HTR-8/SVneo (cell line): Measurements from ENCODE around the gene RGS6.
A peak's percentile ranks its signal among the peaks of the same experiment; 100 is the strongest.

Source experiments
- DNase-seq: peaks from one replicate; pipeline ENCODE4 v3.0.0; 2011; ENCODE audit warnings: low spot score, mixed read lengths; ENCODE audit not compliant: insufficient read length
- FAIRE-seq: peaks from 2 replicates; lab custom pipeline; 2011; peaks lifted over from hg19 to GRCh38; lab: Jason Lieb, UNC

The RGS6 gene

DNA sequence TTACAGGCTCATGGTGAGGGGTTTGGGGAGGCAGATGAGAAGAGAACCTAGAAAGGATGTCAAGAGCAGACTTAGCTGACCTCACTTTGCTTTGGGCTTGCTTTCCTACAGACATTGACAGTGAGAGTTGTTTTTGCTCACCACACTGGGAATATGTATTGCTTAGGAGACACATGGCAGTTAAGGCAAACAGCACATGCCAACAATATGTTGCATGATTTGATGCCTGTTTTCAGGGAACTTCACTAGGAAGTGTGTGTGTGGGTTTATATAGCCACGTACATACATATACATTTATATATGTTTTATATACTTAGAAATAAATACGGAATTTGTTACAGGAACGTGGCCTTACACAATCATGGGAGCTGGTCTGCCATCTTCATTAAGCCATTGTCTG lies 346.1 kb downstream of the RGS6 start:
- peak; percentile 87 for FAIRE-seq
- DNase-seq, result no peak

DNA sequence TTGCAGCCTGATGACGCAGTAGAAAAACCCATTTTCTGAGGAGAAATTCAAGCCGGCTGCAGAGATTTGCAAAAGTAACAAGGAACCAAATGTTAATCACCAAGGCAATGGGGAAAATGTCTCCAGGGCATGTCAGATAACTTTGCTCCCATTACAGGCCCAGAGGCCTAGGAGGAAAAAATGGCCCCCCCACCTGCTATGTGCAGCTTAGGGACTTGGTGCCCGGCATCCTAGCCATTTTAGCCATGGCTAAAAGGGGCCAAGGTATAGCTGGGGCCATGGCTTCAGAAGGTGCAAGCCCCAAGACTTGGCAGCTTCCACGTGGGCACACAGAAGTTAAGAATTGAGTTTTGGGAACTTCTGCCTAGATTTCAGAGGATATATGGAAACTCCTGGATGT lies 351.9 kb downstream of the RGS6 start:
- DNase-seq (no peak), FAIRE-seq (no peak)

DNA sequence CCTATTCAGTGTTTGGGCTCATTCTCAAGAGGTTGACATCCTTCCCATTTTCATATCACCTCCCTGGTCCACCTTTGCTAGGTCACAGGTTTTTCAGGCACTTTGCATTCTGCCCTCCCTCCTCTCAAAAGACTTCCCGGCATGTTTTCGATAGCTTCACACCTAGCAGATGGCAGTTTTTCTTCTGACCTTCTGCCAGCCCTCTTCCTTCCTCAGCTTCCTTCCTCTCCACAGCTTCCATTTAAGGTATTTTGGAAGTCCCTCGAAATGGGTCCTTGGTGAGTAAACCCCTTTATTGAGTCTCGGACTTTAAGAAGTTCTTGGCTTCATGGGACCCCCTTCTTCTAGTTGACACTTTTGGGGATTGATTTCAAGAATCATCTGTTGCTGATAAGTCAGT lies 358.0 kb downstream of the RGS6 start:
- DNase-seq, result no peak
- no peak for FAIRE-seq

DNA sequence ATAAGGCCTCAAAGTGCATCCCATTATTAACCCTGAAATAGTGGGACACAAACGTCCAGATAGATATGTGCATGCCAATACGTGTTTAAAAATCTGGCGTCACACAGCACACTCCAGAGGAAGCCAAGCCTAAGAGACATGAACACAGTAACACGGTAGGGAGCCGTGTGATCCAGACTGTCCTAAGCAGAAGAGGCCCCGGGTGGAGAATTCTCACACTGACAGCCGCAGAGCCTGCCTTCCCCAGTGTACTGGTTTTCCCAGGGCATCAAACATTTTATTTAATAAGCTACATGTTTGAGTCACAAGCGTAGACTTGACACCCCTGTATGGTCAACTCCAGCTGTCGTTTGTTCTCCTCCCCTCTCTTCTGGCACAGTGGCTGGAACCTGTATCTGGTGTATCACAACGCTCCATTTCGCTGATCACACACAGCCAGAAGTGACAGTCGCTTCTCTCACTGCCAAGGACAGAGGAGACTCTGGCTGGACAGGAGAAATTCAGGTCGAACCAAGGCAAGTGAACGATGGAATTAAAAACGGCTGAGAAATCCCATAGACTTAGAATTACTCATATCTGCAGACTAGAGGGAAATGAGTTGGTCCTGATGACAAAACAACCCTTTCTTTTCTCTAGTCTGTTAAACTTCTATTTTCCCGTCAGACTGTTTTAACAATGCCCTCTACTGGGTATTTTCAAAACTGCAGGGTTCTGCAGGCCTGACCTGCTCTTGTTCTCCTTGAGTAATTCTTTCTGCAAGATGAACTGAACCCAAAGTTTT lies 359.9 kb downstream of the RGS6 start:
- DNase-seq, result peak; percentile 65
- no peak for FAIRE-seq

DNA sequence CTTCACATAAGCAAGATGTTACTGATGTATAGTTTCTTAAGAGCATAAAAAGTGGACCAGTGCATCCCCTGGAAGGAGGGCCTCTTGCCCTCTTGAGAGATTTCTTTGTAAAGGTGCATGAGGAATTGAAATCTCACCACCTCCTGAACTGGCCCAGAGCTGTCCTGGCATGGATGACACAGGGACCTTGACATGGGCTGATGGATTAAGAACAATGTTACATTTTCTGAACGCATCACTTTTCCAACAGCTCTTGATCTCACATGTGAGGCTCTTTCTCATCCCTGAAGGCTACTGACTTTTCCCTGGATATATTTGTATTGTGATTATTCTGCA lies 360.4 kb downstream of the RGS6 start:
- FAIRE-seq (no peak), DNase-seq (no peak)

DNA sequence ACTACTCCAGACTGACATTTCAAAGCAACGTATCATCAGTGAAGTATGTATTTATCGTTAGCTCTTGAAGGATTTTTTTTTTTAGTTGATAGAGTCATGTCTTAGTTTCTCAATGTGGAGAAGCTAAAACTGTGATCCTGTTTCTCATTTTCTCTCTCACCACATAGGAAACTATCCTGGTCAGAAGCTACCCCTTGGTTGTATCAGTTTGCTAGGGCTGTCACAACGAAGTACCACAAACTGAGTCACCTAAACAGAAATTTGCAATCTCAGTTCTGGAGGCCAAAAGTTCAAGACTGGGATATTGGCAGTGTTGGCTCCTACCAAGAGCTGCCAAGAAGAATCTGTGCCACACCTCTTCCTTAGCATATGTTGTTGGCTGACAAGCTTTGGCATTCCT lies 369.1 kb downstream of the RGS6 start:
- FAIRE-seq (no peak), DNase-seq (no peak)

DNA sequence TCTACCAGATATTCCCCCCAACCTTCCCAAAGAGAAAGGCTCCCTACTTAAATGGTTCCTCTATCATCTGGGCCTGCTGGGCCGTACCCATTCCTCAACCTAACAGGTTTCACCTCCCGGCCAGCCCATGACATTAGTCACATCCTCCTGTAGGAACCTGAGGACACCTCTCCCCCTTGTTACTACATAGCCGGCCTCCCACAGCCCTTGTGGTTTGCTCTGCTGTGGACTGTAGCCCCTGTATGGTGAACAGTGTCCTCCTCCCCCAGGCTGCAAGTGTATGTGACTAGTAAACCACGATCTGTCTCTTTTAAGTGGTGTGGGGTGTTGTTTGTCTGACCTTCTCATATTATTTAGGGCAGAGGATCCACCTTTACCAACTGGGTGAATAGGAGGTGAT lies 371.7 kb downstream of the RGS6 start:
- FAIRE-seq, result no peak
- no peak for DNase-seq

DNA sequence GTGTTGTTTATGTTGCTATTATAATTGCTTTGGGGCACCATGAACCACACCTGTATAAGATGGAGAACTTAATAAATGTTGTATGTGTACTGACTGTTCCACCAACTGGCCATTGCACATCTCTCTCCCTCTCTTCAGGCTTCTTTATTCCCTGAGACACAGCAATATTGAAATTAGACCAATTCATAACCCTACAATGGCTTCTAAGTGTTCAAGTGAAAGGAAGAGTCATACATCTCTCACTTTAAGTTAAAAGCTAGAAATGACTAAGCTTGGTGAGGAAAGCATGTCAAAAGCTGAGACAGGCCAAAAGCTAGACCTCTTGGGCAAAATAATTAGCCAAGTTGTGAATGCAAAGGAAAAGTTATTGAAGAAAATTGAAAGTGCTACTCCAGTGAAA lies 373.3 kb downstream of the RGS6 start:
- no peak for FAIRE-seq
- no peak for DNase-seq

DNA sequence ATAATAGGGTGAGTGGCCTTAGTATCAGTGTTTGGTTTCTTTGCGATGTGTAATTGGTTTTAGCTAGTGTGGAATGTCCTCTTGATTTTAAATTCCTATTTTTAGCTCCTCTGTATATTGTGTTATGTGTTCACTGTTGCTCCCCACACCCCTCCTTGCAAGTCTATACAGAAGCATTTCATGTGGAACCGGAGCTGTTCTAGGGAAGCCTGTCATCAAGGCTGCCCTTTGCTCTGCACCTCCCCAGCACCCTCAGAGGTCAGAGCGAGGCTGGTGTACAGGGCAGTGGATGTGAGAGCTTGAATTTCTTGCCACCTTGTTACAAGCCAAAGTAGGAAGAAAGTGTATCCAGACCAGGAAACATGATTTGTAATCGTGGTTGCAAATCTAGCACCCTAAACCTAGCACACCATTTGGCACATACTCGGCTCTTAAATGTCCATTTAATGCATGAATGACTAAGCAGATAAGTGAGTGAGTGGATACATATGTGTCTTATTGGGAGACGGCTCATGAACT lies 376.8 kb downstream of the RGS6 start:
- peak; percentile 55 for FAIRE-seq

DNA sequence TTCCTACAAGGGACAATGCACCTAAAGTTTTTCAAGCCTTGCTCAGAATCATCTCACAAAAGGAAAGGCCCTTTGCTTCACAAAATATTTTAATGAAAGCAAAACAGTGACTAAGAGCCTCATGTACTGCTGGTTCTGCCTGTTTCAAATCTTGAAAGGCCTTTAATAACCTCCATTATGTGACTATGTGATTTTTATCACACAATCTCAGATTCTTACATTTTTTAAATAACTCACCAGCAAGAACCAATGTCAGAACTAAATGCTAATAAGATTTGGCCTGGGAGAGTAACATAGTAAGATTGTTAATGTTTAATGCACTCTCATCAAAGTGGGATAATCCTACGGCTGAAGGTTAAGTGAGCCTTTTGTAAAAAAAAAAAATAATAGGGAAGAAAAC lies 378.9 kb downstream of the RGS6 start:
- no peak for DNase-seq

More for the DNA sequence above, 376.8 kb downstream of the RGS6 start:
- no peak for DNase-seq

DNA sequence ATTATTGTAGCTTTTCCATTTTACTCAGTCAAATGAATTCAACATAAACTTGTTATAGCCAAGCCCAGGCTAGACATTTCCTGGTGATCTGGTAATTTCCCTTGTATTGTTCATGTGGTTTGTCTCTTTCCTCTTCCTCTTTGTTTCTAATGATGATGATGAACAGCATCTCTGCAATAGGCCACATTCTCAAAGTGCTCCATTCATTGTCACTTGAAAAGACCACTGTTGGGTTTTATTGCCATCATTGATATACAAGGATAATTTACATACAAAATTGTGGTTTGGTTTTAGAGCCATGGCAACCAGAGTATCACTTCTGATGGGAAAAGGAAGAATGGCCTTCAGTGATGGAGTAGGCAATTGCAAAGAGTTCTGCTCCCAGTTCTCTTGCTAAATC lies 379.3 kb downstream of the RGS6 start:
- FAIRE-seq, result no peak
- DNase-seq, result no peak

More for the DNA sequence above, 378.9 kb downstream of the RGS6 start:
- FAIRE-seq, result no peak

DNA sequence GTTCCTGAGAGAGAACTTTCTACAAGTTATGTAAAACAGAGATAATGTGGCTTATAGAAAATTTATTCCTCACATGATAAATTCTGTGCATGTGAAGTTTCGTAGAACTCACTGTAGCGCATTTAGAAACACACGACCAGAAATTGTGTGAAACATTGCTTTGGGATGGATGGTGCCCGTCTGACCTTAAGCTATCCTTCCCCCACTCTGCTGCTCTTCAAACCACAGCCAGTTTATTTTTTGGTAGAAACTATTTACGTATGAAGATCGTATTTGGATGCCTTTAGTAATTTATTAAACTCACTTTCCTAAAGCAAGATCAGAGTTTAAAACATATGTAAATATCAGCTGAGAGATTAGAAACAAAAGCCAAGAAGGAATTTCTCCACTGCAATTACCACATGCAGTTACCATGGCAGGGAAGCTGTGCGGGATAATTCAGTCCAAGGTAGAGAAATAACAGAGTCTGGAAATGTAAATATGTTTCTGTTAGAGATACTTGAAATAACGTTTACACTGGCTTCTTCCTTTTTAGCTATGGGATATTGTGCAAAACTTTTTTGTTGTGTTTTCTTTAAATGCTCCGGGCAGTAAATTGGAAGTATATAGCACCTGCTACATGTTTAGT lies 382.7 kb downstream of the RGS6 start:
- no peak for DNase-seq
- FAIRE-seq, result no peak

DNA sequence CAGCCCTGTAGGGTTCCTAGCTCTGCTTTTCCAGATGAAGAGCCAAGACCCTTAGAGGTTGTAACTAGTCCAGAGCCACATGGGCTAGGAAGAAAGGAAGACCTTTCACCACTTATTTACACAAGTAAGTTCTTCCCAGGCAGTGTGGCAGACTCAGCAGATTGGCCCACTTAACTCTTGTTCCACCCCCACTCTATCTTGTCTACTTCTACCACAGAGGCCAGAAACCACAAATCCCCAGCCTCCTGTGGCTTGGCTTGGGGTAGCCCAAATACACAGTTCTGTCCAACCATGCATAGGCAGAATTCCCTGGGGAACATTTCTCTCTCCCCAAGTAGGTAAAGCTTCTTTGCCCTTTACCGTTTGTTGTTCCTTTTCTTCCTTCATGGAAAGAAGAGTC lies 383.5 kb downstream of the RGS6 start:
- peak; percentile 72 for FAIRE-seq

DNA sequence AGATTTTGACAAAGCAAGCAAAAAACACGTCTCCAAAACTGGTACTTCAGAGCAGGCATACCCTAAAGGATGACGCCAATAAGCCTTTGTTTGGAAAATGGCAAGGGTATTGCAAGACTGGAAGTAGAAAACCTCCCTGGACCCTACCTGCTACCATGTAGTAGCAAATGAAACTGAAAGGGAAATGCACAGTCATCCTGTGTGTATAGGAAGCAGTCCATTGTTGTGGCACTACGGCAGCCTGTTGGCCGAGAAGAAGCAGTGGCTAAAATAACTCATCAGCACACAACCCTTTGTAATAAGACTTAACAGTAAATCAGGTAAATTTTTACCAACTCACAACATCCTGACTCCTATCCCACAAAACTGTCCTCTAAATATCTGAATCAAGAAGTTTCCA lies 386.4 kb downstream of the RGS6 start:
- peak; percentile 52 for FAIRE-seq

More for the DNA sequence above, 383.5 kb downstream of the RGS6 start:
- DNase-seq, result no peak

DNA sequence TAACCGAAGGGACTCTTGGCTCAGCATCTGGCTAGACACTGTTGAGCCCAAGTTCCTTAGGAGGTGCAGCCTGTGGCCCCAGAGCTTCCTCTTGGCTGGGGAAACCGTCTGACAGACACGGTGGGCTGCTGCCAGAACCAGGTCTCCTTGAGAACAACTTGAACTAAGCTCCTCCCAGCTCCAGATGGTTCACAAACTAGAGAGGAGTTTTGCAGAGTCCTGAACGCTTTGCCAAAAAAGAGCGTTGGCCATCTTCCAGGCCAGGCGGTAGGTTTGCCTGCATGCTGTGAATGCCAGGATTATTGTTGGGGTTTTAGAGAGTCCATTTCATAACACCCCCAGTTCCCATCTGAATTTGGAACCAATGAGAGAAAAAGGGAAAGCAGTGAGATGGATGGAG lies 399.8 kb downstream of the RGS6 start:
- FAIRE-seq (no peak), DNase-seq (no peak)

More for the DNA sequence above, 386.4 kb downstream of the RGS6 start:
- DNase-seq, result peak; percentile 23

DNA sequence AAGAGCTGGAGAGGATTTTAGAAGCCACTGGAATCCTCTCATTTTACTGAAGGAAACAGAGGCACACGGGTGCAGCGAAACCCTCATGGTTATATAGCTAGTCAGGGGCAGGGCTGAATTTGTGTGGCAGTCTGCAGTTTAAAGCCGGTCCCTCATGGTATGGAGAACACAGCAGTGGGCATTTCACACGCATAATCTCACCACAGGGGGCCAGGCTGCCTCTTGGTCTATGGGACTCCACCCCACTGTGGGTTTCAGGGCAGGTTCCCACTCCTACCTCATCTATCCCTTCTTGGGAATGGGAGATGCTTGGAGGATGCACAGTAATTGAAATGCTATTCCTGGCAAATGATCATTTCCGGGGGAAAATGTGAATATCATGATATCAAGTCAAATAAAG lies 400.6 kb downstream of the RGS6 start:
- DNase-seq, result no peak

DNA sequence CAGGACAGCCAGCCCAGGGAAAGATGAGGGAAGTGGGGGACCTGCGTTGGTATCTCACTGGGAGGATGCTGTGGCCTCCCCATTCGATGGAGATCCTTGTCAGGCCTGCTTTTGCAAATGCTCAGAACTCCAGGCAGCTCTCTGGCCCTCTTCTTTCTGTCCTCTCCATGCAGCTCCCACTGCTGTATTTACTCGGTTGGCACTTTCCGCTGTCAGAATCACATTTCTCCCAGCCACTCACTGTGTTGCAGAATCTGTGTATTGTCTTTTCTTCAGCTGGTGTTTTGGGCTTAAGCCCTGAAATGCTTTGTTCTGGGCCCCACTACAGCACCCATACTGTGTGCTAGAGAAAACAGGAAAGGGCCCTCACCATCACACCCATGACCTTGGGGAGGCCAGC lies 401.1 kb downstream of the RGS6 start:
- DNase-seq, result no peak
- FAIRE-seq, result peak; percentile 16

More for the DNA sequence above, 400.6 kb downstream of the RGS6 start:
- FAIRE-seq, result no peak

DNA sequence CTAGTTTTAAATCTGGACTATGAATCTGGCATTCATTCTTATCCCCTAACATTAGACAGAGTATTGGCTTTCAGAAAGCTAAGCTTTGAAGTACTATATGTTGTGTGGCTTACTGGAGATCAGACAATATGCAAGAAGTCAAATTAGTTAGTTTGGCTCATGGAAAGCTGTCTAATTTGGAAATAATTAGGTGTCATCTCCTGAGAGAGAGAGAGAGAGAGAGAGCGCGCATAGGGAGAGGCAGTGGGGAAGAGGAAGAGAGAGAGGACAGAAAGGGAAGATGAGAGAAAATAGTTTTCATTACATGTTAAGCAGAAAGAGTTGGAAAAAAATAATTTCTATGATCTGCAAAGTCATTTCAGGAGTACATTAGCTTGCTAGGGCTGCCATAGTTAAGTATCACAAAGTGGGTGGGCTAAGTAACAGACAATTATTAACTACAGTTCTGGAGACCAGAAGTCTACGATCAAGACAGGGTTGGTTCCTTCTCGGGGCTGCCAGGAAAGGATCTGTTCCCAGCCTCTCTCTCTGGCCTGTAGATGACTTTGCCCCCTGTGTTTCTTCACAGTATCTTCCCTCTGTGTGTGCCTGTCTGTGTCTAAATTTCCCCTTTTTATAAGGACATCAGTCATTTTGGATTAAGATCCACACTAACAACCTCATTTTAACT lies 404.2 kb downstream of the RGS6 start:
- DNase-seq (no peak), FAIRE-seq (peak; percentile 31)

DNA sequence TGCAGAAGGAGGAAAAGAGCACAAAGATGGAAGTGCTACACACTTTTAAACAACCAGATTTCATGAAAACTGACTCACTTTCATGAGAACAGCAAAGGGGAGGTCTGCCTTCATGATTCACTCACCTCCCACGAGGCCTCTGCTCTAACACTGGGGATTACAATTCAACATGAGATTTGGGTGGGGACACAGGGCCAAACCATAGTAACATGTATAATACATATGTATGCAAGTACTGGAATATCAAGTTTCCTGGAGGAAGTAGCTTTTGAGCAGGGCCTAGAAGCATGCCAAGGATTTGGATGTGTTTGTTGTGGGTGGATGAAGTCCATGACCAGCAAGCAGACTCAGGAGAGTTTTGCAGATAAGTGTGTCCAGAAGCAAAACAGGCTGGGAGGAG lies 409.0 kb downstream of the RGS6 start:
- DNase-seq (no peak), FAIRE-seq (no peak)

DNA sequence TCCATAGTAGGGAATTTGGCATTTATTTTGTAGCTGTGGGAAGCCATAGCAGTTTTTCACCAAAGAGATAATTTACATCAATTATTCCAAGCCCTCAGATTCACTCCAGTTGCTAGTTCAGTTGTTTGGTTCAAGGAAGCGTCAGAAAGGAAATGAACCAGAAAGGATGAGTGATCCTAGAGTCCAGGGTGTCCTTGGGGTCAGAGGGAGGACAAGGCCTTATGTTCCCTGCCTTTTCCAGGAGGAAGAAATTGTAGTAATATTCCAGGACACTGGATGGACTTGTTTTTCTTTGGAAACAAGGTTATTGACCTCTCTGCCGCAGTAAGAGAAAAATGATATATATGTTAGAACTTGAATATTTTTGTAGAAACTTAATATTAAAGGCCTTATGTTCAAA lies 409.5 kb downstream of the RGS6 start:
- DNase-seq (no peak), FAIRE-seq (no peak)

DNA sequence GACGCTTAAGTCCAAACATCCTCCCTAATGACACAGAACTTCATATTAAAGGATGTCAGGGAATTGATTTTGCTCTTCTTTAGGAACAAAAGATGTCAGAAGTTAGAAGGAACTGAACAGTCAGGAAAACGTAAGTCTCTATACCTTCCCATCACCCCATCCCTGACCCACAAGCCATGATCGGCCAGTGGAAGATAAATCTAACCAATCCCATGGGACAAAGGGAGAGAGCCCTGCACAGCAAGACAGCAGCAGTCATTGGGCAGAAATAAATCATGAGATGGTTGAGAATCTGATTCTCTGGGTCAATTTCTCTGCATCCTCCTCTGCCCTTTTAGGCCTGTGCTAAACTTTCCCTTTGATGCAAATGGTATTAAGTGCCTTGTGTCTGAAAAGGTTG lies 414.9 kb downstream of the RGS6 start:
- no peak for FAIRE-seq

More for the DNA sequence above, 414.9 kb downstream of the RGS6 start:
- DNase-seq, result no peak
